GM12873 (cell line): ENCODE data around the gene ZNF597.

Experiments
- CTCF ChIP-seq: IDR thresholded peaks from 2 replicates; pipeline ENCODE4 v1.5.1; 2012; ENCODE audit warnings: low read depth, mild to moderate bottlenecking, moderate library complexity, low read length, control low read depth; ENCODE audit not compliant: insufficient read depth; ENCODE audit errors: missing control alignments

ZNF597 gene

DNA sequence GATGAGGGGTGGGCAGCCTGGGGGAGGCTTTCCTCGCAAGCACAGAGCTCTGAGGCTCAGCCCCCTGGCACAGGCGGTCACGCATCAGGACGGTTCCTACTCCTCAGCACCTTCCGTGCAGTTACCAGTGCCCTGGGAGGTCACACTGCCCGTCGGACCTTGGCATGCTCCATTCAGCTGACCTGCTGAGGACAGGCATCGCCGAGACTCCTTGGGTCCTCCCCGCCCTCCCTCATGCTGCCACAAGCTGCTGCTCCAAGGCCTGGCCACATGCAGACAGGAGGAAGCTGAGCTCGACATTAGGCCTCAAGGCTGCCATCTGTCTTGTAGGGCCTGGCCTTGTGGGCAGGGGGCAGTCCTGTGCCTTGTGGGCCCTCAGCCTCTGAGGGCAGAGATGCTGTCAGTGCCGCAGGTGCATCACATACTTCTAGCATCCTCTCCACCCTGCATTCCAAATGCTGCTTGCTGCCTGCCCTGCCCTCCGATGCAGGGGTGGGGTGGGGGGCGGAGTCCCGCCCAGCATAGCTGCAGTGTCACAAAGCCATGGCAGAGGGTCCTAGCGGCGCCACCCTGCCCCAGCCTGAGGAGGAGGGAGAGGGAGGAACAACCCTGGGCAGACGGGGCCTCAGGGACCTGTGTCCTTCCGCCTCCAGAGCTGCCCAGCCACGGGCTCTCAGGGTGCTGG, 42.7 kb upstream of the ZNF597 start:
- TF ChIP-seq CTCF, result no peak

DNA sequence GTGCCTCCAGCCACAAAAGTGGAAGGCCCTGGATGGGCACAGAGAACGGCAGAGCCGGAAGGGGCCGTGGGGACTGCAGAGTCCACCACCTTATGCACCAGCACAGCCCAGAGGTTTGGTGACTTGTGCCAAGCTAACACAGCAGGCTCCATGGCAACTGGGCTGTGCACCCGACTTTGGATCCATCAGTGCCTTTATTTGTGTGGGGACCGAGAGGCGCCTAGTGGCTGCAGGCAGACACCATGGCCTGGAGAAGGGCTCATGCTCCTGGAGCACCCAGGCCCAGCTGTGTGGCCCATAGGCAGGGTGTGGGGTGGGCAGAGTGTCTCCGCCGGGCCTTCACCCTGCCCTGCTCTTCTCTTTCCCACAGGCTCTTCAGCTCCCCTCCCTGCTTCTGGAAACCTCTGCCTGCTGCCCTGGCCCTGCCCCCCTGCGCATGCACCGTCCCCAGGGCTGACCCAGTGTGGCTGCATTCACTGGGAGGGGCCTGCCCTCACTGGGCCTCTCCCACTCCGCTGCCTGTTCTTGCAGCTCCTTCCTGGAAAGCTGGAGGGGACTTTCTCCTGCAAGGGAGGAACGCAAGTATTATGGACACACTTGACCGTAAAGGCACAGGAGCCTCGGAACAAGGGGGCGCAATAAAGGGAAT, 41.9 kb upstream of the ZNF597 start:
- no peak for TF ChIP-seq CTCF

DNA sequence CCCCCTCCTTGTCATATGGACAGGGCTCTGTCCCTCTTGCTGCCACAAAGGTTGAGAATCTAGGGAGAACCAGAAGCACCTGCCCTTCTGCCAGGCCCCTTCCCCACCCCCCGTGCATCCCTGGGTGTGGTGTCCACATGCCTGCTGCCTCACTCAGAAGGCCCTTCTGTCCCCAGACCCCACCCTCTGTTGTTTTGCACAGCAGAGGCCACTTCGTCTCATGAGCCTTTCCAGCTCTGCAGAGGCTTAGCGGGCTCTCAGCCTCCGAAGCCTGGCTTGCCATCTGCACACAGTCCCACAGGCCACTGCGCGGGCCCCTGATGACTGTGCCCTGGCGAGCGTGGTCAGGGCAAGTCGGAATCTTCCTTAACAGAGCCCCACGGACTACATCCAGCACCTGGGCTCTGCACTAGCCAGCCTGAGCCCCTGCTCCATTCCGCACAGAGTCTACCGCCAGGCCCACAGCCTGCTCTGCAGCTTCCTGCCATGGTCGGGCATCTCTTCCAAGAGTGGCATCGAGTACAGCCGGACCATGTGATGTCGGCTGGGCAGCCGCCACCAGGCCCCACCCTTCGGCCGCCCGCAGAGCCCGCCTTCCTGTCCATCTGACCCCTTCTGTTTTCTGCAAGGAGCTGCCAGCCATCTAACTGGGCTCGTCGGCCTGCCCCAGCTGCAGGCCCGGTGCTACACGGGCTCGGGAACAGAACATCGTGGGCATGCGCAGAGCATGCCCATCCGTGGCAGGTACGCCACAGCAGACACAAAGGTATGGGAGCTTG, 41.2 kb upstream of the ZNF597 start:
- TF ChIP-seq CTCF, result no peak

DNA sequence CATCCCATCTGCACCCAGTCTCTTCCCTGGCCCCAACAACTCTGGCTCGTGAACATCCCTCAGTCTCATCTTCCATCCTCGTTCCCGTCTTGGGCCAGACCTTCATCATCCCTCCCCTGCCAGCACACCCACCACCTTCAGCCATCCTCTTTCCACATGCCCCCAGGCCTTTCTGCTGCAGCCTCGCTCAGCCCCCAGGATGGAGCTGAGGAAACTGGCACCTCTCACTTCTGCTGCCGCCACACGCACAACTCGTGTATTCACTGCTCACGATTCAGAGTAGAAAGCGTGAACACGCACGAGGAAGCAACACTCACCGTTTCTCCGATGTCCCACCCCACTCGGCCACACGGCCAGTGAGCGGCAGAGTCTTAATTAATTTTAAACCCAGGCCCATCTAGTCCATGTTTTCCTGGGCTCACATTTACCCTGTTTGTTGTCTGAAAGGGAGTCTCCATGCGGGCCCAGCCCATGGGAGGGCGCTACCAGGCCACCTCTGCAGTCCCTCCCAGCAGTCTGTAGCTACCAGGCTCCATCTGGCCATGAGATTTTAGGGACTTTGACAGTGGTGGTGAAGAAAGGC, 39.4 kb upstream of the ZNF597 start:
- no peak for TF ChIP-seq CTCF

- no peak for TF ChIP-seq CTCF
These were observed 38.7 kb upstream of the ZNF597 start for GRCh38 chr16:3481696-3482658.

- no peak for TF ChIP-seq CTCF
These were observed 37.8 kb upstream of the ZNF597 start for GRCh38 chr16:3480901-3481695.
